Lung microvascular endothelial cell (primary cell): Measurements from ENCODE around the gene MRPS34. TPM values are rescaled to one million over a fixed set of nuclear protein-coding genes. Genes with fewer than 3 reads are reported as not detected.
"Not testable (repeated sequence)": the region's sequence is repeated elsewhere in the genome, so short reads cannot be mapped to it uniquely, and the experiment has no call there.

Experiments used
- DNase-seq, 2 donors: peaks; one replicate each; pipeline versions ENCODE4 v3.0.0 to v3.0.0-alpha.2; 2010; ENCODE audit warnings: low read depth in 2 of 2
- total RNA-seq: library from RNA; depleted of rRNA; stranded (reverse); fragments of >200 nt; gene quantifications from 2 replicates; pipeline ENCODE4 v1.2.1, GENCODE V29; 2014

MRPS34 gene
- total RNA-seq, 1 donor from 2014 or later: 50.4 TPM

DNA sequence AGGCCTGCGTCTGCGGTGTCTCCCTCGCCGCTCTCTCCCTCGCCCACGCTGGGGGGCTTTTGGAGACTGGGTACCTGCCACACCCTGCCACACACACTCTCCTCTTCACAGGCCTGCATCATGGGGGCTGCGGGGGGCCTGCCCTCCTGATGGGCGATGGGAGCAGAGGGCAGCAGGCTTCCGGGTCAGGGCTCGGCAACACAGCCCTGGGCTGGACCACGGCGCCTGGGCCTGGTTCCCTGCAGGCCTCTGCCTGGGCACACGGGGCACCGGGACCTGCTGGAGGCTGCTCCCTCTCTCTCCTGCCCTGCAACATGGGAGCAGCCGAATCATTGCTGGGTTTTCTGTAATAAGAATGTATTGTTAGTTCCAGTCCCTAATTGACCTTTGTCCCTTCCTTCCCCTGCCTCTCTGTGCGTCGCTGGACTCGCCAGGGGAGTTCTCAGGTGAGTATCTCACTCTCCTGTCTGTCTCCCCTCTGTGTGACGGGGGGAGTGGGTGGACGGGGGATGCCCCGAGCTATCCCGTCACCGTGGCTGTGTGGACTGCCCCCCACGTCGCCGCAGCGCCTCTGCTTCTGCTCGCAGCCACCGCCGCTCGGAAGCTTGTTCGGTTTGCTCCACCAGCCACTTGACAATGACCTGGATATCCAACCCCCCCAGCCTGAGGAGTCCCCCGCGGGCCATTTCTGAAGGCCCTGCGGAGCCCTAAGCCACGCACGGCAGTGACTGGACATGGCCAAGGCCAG is 15.0 kb downstream of the MRPS34 start:
- no peak for DNase-seq

DNA sequence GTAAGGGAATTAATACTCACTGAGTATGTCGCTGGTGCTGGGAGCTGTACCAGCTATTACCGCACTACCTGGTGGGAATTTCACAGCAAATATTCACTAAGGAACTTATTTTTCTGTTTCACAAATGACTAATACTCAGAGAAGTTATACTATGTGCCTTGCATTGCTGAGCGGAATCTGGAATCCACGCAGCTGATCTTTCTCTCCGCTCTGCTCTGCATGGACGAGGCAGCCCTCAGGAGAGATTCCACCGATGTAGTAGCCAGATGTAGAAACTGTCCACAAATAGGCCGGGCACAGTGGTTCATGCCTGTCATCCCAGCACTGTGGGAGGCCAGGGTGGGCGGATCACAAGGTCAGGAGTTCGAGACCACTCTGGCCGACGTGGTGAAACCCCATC is 18.7 kb downstream of the MRPS34 start:
- no peak for DNase-seq

DNA sequence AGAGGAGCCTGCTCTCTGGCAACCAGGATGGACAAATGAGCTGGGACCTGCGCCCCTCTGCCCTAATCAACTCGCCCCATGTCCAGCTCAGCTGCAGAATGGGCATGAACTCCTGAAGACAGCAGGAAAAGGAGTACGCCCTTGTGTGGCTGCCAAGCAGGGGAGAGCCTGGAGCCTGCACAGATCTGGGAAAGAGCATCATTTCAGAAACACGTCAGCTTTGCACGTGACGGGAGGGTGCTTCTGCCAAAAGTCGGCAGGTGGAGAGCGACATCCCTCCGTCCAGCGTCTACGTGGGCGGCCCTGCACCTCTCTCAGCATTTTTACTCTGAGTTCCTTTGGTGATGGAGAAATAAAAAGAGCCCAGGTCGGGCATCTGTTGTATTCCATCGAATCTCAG is 20.1 kb downstream of the MRPS34 start:
- DNase-seq: no peak

DNA sequence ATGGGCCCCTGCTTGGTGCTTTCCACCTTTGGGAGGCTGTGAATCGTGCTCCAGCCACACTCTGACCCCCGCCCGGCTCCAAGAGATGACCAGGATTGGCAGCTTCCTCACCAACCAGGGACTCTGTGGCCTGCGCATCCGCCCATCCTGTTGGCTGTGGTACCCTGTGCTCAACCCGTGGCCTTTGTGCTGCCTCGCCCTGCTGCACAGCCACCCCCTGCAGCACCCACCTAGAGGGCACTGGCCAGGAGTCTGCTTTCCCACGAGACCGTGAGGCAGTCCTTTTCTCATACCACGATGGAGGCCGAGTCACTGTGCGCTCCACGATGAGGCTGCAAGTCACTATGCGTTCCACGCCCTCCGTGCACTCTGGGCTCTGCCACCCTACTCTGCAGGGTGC is 21.0 kb downstream of the MRPS34 start:
- DNase-seq: no peak

DNA sequence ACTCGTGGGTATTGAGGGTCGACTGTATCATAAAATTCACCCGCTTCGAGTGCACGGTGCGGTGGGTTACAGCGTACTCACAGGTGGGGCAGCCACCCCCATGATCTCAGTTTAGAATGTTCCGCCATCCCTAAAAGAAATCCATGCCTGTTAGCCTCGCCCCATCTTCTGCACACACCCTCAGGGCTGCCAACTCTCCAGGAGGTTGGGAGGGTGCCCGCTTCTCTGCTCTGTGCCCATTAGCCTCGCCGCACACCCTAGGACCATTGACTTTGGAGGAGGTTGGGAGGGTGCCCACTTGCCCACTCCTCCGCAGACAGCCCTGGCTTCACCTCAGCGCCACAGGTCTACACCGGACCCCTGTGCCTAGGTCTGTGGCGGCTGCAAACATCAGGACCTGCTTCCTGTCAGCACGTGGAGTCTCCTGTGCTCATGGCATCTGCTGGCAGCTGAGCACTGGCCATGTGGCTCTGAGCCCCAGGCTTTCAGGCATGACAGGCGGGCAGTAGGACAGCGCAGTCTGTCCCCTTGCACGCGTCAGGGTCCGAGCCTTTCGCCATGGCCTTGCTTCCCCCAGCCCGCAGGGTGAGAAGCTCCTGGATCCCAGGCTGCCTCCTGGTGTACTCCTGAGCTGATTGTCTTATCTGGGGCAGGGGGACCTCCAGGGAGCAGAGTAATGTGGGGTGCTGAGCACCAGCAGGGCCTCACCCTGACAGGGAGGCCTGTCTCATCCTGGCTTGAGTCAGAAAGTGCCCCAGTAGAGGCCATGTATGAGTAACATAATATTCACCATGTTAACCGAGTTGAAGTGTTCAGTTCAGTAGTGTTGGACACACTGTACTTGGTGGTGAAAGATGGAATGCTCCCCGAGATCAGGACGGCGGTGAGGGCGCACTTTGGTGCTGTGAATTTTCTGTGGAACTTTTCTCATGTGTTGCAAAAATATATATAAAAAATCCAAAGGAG is 23.5 kb downstream of the MRPS34 start:
- no peak for DNase-seq

DNA sequence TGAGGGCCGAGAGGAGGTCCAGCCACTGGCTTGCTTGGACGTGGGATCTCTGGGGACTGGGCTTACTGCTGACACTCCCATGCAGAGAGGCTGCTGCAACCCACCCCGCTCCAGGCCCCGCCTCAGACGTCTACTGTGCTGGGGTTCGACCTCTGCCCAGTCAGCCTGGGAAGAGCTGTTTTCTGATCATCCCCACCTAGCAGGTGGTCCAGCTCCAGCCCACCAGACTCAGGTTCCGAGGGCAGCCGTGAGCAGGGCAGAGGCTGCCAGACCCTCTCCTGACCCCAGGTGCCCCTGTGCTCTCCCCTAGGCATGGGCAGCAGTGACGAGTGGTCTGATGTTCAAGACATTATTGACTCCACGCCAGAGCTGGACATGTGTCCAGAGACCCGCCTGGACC is 25.0 kb downstream of the MRPS34 start:
- no peak for DNase-seq

DNA sequence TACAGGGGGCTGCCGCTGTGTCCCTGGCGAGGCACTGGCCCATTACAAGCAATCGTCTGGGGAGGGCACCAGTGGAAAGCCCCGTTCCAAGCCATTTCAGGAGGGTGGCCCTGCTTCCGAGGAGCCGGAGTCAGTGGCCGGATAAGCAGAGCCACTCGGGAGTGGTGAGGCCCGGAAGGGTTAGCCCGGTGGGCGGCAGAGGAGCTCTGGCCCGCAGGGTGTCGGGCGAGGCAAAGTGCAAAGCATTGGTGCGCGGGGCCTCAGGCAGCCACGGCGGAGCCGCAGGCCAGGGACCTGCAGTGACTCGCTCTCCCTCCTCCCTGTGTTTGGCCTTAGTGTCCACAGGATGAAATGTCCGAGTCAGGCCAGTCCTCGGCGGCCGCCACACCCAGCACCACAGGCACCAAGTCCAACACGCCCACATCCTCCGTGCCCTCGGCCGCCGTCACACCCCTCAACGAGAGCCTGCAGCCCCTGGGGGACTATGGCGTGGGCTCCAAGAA is 26.2 kb downstream of the MRPS34 start:
- no peak for DNase-seq

DNA sequence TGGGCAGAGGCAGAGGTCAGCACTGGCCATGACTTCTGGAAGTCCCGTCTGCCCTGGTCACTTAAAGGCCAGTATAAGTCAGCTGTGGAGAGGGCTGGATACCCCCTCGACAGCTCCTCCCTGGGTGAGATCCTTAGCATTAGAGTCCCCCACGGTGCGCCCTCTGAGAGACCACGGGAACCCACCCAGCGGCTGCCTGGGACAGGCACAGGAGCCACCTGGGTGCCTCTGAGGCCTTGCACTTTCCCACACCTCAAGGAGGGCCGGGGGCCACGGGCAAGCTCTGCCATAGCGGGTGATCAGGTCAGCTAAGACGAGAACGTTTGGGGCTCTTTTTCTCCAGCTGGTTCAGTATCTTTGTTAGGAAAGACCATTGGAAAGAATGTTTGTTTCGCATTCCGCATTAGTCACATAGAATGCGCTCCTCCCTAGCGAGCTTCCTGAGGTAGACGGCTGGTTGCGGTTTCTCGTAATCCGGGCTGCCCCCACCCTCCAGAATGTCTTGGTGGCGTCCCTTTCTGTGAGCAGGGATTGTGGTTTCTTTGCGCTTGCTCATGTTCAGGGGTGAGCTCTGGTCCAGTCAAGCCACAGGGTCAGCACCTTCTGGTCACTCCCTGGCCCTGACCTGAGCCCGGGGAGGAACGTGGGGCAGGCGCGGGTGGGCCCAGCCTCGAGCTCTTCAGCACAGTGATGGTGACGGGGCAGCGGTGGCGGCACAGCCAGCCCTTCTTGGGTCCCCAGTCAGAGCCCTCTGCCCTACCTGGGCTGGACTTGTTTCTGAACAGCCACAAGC is 26.8 kb downstream of the MRPS34 start:
- no peak for DNase-seq

DNA sequence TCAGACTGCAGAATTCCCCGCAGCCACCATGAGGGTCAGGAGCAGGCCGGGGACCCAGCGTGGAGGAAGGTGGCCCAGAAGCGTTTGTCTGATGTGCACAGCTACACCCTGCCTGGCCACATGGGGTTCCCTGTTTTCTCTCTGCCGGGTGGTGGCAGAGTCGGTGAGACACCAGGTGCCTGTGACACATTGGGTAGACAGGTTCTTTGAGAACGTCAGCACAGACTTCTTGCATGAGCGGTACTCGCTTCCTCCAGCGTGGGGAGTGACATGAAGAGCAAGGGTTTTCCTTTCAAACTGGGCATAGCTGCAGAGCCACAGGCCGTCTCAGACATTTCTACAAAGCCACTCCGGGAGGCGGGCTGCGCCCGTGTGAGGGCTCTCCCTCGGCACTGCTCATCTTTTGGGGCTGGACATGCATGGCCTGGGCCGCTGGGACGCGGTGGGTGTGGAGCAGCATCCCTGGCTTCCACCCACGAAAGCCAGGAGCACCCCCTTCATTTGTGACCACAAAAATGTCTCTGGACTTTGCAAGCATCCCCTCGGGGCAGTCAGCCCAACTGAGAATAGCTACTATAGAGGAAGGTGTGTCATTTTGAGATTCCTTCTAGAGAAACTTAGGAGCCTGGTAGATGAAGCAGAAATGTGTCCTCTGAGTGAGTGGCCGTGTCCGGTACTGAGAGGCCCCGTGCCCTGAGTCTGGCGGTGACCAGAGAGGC is 27.6 kb downstream of the MRPS34 start:
- DNase-seq: no peak

DNA sequence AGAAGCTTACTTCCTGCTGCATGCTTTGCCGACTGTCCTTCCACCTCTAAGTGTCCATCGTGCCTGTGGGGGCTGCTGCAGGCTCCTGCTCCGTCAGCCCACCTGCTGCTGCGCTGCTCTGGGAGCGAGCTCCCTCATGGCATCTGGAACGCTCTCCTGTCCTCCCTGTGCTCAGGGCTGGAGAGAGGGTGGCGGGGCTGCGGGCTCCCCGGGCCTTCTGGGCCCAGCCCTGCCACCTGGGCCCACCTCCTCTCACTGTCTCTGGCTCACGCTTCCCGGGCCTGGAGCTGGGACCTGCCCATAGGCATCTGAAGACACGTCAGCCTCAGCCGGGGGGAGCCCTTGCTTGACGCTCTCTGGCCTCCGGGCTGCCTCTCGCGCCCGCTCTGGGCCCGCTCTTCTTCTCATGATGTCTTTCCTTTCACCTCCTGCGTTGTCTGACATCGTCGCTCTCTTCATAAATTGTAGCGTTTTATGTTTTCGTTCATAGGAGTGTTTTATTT is 28.5 kb downstream of the MRPS34 start:
- no peak for DNase-seq

DNA sequence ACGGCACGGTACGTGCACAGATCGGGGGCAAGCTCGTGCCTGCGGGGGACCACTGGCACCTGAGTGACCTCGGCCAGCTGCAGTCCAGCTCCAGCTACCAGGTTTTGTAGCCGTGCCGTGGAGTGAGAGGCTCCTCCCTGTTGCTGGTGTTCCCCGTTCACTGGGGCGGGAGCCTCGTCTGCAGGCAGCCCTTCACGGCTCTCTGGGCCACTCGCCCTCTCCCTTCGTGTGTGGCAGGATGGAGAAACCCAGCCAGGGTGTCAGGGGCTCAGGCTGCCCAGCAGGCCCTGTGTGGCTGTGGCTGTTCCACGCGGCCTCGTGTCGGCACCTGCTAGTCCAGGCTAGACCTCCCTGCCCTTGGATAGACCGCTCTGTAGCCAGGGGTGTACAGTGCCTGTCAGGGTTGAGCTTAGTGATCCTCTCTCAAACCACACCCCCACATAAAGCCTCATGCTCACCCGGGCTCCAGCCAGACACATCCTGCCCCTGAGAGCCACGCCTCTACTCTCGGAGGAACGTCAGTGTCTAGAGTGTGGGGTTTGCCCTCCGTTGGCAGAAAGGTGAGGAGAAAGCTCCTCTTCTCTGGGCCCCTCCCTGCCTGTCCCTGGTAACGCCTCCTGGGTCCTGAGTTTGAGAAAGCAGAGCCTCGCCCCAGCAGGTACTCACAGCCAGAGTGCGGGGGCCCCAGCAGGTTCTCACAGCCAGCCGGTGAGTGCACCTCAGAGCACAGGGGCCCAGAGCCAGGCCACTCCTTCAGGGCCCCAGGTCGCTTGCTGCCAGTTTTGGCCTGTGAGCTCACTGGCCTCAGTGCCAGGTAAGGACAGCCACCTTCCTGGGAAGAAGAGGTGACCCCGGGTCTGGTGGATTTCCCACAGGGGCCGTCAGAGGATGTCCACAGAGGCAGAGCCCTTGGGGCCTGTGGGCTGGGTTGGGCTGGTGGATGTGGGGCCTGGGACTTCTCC is 29.3 kb downstream of the MRPS34 start:
- DNase-seq: no peak

DNA sequence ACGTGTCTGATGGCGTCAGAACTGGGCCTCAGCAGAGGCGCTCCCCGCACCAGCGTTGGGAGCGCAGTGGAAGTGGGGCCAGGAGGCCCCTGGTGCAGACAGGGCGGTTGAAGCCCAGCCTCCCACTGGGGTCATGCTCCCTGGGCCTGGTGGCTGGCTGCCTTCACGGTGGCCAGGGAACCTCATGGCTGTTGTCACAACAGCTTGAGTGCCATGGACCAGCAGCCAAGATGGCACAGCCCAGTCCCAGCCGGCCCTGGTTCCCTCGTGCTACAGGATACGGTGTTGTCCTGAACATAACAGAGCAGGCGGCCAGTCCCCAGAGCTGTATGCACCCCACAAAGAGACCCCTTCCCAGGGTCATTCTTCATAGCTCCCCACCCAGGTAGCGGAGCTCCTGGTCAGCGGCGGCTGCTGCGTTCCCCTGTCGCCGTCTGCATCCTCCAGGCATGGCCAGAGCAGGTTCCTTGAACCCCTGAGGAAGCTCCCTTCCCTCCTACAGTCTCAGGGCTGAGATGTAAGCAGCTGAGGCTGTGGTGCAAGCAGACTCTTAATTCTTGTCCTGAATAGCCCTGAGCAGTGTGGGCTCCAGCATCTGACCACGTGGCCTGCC is 31.3 kb downstream of the MRPS34 start:
- no peak for DNase-seq

DNA sequence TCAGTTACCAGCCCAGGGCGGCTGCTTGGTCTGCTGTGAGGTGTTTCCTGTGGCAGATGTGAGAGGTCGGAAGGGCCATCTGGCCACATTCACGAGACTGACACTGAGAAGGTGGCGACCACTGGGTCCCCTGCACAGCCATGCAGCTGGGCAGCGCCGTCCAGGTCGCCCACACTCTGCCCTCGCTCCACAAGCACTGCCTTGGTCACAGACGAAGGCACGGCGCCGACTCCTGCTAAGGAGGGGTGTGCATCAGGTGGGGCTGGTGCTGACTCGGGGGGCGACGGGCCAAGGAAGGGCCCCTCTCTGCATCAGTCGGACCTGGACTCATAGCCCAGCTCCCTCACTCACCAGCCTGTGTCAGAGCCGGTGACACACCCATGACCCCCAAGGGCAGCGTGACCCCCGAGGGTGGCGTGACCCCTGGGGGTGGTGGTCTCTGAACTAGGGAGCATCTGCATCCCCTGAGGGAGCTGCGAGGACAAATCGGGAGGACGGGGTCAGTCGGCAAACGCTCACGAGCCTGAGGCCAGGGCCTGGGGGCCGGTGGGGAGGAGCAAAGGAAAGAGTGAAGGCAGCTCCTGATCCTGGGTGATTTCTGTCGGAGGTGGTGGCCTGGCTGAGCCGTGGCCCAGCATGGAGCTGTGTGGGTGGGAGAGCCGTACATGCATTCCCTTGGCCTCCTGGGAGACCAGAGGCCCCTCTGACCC is 32.0 kb downstream of the MRPS34 start:
- DNase-seq: no peak

DNA sequence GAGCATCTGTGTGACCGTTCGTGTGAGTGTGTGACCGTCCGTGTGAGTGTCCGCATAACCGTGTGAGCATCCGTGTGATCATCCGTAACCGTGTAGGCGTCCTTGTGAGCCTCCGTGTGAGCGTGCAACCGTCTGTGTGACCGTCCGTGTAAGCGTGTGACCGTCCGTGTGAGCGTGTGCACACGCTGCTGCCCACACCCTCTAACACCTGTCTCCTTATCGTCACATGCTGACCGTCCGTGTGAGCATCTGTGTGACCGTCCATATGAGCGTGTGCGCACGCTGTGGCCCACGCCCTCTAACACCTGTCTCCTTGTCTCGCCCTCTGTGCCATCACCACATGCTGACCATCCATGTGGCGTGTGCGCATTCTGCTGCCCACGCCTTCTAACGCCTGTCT is 32.7 kb downstream of the MRPS34 start:
- DNase-seq: no peak

DNA sequence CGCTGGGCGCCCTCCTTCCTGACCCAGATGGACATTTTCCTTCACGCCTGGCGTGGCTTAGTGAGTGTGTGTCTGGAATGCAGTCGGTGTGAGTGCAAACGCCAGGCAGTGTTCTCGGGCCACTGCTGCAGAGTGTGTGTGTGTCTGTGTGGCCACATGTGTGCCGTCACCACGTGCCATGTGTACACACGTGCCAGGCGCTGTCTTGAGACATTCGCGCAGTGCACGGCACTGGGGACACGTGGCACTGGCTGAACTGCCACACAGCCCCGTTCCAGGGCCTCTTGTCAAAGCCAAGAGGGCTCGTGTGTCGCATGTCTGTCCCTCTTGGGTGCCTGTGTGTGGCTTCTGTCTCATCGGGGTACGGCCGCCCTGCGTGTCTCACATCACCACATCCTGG is 38.1 kb downstream of the MRPS34 start:
- no peak for DNase-seq

DNA sequence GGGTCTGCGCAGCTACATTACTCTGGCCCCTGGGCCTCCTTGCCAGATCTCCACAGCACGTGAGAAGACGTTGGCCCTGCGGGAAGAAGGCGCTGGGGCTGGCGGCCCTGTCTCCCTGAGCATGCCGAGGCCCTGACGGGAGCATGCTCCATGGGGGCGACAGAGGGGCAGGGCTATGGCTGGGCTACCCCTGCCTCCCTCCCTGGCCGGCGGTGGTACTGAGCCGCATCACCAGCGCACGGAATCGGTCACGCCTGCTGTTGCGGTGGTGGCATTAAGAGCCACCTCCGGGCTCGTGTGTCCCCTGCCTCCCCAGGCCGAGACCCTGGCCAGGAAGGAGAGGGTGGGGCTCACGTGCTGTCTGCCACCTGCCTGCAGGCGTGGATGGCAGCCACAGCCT is 38.8 kb downstream of the MRPS34 start:
- no peak for DNase-seq

DNA sequence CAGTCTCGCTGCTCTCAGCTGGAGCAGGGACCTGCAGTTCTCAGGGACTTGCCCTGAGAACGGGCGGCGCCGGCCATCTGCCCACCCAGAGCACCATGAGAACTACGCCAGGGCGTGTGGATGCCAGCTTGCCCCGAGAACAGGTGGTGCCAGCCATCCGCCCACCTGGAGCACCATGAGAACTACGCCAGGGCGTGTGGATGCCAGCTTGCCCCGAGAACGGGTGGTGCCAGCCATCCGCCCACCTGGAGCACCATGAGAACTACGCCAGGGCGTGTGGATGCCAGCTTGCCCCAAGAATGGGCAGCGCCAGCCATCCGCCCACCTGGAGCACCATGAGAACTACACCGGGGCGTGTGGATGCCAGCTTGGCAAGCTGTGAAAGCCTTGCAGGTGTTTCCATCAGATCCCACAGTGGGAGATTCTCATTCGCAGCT is 40.4 kb downstream of the MRPS34 start:
- DNase-seq: not testable (repeated sequence)

DNA sequence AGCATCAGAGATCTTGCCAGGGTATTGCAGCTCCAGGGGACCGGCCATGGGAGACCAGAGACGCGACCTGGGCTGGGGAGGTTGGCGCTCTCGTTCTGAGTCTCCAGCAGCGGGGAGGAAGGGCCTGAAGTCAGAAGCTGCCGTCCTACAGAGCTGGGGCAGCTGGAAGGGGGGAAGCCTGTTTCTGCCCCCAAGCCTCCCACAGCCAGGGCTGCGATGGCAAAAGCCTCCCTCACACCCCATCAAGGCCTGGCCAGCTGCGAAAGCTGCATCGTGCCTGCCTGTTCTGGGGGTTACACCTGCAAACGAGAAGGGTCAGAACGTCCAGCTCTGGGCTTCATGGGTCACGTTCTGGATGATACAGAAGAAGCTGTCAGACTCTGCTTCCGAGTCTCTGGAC is 40.9 kb downstream of the MRPS34 start:
- no peak for DNase-seq

DNA sequence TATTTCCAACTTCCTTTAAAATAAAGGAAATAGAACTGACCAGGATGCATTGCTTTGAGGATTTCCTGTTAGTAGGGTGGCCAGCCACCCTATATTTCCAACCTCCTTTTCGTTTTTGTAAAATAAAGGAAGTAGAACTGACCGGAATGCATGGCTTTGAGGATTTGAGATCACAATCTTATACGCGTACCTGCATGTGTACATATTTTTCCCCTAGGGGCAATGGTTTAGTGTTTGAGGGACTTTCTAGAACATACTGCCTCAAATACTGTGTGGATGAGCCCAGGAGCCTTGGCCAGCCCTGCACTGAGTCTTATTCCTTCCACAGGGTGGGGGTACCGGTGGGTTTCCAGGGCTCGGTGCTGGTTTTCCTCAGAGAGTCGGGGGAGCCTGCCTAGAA is 41.3 kb downstream of the MRPS34 start:
- DNase-seq: no peak
